ENCODE results near the gene ABHD12B.

The ABHD12B gene

DNA sequence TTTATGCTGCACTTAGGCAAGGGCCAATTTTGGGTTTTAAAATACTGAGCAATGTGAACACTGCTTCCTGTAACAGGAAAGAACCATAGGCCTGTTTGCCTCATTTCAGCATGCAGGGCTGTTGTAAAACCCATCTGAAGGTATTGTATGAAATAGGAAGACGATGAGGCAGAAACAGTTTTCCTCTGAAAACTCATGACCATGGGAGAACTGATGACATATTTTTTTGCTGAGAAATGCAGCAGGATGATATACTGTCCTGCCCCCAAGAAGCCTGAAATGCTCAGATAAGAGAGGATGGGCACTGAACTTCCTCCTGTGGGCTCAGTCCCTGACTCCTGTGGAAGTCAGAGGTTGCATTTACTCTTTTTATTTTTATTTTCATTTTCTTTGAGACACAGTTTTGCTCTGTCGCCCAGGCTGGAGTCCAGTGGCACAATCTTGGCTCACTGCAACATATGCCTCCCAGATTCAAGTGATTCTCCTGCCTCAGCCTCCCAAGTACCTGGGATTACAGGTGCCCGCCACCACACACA, 55.1 kb downstream of the ABHD12B start:
- TF ChIP-seq, protein P1, sequence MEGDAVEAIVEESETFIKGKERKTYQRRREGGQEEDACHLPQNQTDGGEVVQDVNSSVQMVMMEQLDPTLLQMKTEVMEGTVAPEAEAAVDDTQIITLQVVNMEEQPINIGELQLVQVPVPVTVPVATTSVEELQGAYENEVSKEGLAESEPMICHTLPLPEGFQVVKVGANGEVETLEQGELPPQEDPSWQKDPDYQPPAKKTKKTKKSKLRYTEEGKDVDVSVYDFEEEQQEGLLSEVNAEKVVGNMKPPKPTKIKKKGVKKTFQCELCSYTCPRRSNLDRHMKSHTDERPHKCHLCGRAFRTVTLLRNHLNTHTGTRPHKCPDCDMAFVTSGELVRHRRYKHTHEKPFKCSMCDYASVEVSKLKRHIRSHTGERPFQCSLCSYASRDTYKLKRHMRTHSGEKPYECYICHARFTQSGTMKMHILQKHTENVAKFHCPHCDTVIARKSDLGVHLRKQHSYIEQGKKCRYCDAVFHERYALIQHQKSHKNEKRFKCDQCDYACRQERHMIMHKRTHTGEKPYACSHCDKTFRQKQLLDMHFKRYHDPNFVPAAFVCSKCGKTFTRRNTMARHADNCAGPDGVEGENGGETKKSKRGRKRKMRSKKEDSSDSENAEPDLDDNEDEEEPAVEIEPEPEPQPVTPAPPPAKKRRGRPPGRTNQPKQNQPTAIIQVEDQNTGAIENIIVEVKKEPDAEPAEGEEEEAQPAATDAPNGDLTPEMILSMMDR (IDR thresholded peaks at IDR 0.05), result no peak

DNA sequence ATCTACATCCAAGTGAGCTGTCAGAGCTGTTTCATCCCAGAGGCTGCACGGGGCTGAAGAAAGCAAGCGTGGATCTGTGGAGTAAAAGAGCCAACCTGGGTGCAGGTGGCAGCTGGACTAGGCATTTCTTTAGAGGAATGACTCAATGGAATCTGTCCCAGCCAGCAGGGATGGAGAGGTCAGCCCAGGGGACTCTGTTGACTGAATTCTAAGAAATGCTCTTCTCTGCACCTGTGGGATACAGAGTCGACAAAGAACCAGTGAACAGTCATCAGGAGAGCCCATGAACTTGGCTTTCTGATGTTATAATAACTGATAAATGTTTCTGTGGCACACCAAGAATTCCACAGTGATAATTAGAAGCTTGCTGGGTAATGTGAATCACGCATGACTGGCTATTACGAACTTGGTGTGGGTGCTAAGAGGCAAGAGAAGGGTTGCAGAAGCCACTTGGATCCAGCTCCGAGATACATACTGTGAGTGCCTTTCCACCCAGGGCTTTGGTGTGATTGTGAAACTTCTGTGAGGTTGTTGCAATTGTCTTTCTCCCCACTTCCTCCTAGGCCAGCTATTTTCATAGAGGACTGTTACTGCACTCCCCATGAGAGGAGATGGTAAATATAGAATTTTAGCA, 56.3 kb downstream of the ABHD12B start:
- TF ChIP-seq, protein P1 (IDR thresholded peaks at IDR 0.05), result no peak

DNA sequence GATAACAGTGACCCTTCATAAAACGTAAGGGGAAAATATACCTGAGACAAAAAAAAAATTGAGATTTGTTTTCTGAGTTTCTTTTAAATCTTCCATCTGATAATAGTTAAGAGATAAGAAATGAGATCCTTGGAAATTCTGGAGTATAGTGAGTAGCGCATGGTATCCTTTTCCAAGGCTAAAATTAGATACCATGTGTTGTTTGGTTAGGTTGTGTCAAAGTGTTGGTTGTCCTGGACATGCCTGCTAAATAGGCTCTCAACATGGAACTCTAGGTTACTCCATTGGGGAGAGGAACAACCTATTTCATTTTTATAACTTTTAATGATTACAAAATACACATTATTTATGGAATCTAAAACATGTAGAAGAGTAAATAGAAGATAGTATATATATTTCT, 57.7 kb downstream of the ABHD12B start:
- TF ChIP-seq, protein P1 (IDR thresholded peaks at IDR 0.05), result no peak

DNA sequence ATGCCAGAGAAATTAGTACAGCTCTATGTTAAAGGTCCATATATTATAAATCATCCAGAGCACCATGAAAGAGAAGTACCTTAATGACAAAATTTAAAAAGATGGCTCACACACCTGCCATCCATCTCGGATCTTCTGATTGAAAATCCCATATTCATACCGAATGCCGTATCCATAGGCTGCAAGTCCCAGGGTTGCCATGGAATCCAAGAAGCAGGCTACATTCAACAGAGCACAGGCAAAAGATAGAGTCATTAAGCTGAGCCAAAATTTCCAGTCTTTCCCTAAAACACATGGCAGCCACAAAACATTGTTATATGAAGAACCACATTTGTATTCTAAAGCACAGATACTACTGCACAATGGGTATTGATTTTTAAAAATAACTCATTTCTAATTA, 59.7 kb downstream of the ABHD12B start:
- TF ChIP-seq, protein P1 (IDR thresholded peaks at IDR 0.05), result no peak

DNA sequence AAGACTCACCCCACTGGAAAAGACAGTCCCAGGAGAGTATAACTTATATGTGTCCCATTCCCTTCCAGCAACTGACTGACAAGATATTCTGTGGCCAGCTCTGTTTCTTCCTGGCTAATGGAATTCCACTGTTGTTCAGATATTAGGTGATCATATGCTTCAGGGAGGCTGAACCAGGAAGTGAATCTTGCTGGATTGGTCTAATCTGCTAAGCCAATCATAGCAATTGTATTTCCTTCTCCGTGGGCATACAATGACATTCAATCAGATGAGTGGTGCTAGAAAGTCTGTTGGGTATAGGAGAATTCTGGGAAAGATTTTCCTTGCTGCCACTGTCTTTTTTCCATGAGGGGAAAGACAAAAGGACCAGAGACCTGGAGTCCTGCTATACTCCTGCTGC, 60.3 kb downstream of the ABHD12B start:
- TF ChIP-seq, protein P1 (IDR thresholded peaks at IDR 0.05), result no peak

DNA sequence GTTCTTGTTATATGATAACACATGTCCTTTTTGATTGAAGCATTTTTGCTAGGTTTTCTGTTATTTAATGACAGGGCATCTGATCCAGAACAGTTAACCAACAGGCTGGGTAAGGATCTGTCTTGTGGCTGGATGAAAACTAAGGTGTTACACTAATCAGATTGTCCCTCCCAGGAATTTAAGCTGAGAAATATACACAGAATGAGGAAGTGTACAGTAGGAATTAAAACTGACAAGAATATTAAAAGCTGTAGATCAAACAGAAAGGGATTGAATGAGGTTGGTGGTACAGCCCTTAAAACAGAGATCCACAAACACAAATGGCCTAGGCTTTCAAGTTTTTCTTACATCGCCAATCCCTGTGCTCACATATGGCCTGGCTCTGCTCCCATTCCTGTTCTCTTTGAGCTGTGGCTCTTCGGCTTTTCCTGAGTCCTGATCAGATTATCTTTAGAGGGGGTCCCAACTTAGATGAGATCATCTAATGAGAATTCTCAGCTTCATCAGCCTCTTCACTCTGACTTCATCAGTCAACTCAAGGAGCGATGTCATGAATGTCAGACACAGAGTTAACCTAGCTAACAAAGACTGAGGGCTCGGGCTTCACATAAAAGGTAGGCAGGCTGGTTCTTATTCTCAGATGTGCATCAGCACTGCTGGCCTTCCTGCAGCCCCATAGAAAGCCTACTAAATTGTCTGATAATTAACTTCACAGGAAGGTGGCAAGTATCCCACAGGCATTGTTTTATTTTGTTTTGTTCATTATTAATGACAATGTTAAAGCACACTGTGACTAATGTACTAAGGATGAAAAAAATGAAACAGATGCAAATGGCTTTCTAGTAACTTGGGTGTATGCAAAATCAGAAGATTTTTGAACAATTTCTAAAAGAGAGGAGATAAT, 61.0 kb downstream of the ABHD12B start:
- TF ChIP-seq, protein P1 (IDR thresholded peaks at IDR 0.05), result no peak

DNA sequence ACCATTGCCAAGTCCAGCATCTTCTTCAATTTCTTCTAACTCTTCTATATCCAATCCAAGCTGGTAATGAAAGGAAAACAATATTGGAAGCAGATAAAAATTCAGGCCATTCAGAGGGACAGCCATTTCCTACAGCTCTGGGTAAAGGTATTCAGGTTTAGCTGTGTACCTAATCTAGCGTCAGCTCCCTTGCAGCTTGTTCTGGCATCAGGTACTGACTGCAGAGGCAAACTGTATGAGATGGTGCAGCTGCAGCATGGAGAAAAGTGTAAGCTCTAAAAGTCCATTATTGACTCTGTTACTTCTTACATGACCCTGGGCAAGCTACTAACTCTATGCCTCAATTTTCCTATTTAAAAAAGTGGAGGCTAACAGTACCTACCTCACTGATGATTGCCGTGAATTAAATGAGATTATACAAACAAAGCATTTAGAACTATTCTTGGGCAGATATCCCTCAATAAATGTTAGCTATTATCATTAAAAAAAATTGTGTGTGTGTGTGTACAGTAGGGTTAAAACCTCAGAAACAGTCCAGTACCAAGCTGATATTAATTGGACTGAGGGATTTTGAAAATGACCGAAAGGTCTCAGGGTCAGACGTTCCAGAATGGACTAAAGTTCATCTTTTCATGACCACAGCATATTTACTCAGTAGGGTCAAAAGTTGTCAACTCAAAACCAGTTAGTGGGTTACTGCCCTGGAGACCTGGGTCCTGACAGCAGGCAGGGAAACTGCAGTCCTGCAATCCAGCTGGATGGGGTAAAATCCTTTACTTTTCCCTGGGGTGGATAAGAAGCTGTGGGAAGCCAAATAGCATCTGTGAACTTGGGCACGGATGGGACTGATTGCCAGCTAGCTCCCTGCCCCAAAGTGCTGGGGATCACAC, 63.5 kb downstream of the ABHD12B start:
- TF ChIP-seq, protein P1 (IDR thresholded peaks at IDR 0.05), result no peak
